Measurements from ENCODE around the gene DSCAML1.

- TF ChIP-seq BACH2 (CRISPR knock-in tag; IDR thresholded peaks at IDR 0.05; ENCODE audit: borderline replicate concordance) (no peak), RARB (CRISPR knock-in tag; IDR thresholded peaks at IDR 0.05) (no peak), ZNF565 (CRISPR knock-in tag; conservative IDR thresholded peaks at IDR 0.05; ENCODE audit: low read depth) (no peak), PATZ1 (CRISPR knock-in tag; IDR thresholded peaks at IDR 0.05; ENCODE audit: borderline replicate concordance) (no peak), GLIS3 (CRISPR knock-in tag; IDR thresholded peaks at IDR 0.05) (no peak), OSR1 (CRISPR knock-in tag; IDR thresholded peaks at IDR 0.05) (no peak), CREB5 (CRISPR knock-in tag; IDR thresholded peaks at IDR 0.05; ENCODE audit: low read depth) (no peak), ZFP3 (CRISPR knock-in tag; IDR thresholded peaks at IDR 0.05) (no peak)
Observed at GRCh38 chr11:117720061-117720511, 76.9 kb downstream of the DSCAML1 start.

All from SK-N-SH treated with all-trans-retinoic acid at 6 μM for 48 hours (cell line).